GM19468 (cell line): ENCODE results near the gene CD40.

ENCODE experiments used
- ATAC-seq: cut with Tn5 transposase; IDR thresholded peaks from one replicate; pipeline ENCODE4 v1.9.1; 2021; ENCODE audit warnings: mild to moderate bottlenecking, moderate library complexity, moderate number of reproducible peaks; ENCODE audit not compliant: unreplicated experiment; ENCODE audit errors: extremely low read depth

Gene CD40

GRCh38 chr20:46117704-46118467 is at the start of gene CD40:
CD40 (plus strand) TSS chr20:46118314; CDS start chr20:46118344, 30 bp downstream.
- ATAC-seq: peak; percentile 58

GRCh38 chr20:46070215-46070900 is 47.8 kb upstream of the CD40 start:
- no peak for ATAC-seq

- ATAC-seq: no peak
Observed at GRCh38 chr20:46071573-46071972, 46.5 kb upstream of the CD40 start.

GRCh38 chr20:46073024-46073423 is 45.1 kb upstream of the CD40 start:
- no peak for ATAC-seq

- ATAC-seq: no peak
Observed at GRCh38 chr20:46073443-46073842, 44.7 kb upstream of the CD40 start.

GRCh38 chr20:46074006-46074405 is 44.1 kb upstream of the CD40 start:
- ATAC-seq: no peak

- no peak for ATAC-seq
Observed at GRCh38 chr20:46076806-46077205, 41.3 kb upstream of the CD40 start.

GRCh38 chr20:46077642-46078305 is 40.3 kb upstream of the CD40 start:
- ATAC-seq: no peak

GRCh38 chr20:46078954-46079353 is 39.2 kb upstream of the CD40 start:
- ATAC-seq: no peak

GRCh38 chr20:46081074-46081473 is 37.0 kb upstream of the CD40 start:
- no peak for ATAC-seq

GRCh38 chr20:46083101-46083500 is 35.0 kb upstream of the CD40 start:
- no peak for ATAC-seq

- no peak for ATAC-seq
Observed at GRCh38 chr20:46083531-46084061, 34.5 kb upstream of the CD40 start.

- ATAC-seq: no peak
Observed at GRCh38 chr20:46084805-46085178, 33.3 kb upstream of the CD40 start.

- ATAC-seq: no peak
Observed at GRCh38 chr20:46085179-46085851, 32.8 kb upstream of the CD40 start.

- no peak for ATAC-seq
Observed at GRCh38 chr20:46087161-46087560, 31.0 kb upstream of the CD40 start.

GRCh38 chr20:46088409-46089166 is 29.5 kb upstream of the CD40 start:
- no peak for ATAC-seq

GRCh38 chr20:46089167-46089416 is 29.0 kb upstream of the CD40 start:
- no peak for ATAC-seq

- ATAC-seq: peak; percentile 55
Observed at GRCh38 chr20:46089417-46090388, 28.4 kb upstream of the CD40 start, which contains the start of gene NCOA5. NCOA5 (minus strand) TSS chr20:46089962; CDS start chr20:46079424, 10,538 bp downstream.
